Measurements from ENCODE around the gene BMPER. TPM values are rescaled to one million over a fixed set of nuclear protein-coding genes. Genes with fewer than 3 reads are reported as not detected.

The BMPER gene
- polyA plus RNA-seq, 1 of the 3 experiments (the other 2 are of a cell fraction): 20.0 TPM

DNA sequence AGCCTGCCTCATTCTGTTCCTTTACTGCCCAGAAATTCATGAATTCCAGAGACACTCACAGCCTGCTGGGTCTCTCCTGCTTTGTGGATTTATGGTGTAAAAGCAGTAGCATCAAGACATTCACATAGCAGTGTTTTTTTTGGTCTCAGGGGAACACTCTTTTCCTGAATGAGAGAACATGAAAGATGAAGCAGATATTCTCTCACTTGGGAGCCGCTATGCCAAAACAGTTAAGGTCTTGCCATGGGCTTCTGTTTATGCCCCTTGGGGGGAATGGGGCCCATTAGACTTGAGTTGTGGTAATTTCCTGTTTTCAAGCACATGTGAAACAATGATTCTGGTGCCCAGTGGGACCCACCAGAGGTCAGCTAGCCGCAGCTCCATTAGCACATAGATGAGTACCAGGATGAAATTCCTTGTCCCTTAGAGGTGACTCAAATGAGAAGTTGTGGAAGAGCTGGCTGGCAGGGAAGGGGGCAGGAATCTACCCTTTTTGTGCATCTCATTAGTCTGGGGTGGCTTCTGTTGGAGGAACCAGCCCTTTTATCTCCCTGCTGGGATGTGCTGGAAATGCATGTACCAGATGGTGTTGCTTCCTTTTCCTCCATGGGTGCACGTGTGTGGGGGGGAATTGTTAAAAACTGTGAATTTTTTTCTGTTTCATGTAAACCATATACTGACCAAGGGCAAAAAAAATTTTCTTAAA lies 13.3 kb downstream of the BMPER start:
- TF ChIP-seq TEAD4 (IDR thresholded peaks at IDR 0.05; ENCODE audit: borderline replicate concordance, insufficient read depth) (no peak), TAF1 (IDR thresholded peaks at IDR 0.05; ENCODE audit: borderline replicate concordance, low read depth, low read length) (no peak), JUND (IDR thresholded peaks at IDR 0.05) (no peak), SIN3A (IDR thresholded peaks at IDR 0.05; ENCODE audit: borderline replicate concordance, low read depth, low read length) (no peak), FOXM1 (IDR thresholded peaks at IDR 0.05; ENCODE audit: low read depth) (no peak), TCF12 (IDR thresholded peaks at IDR 0.05) (no peak), YY1 (IDR thresholded peaks at IDR 0.05; ENCODE audit: low read depth) (no peak), SMC3 (IDR thresholded peaks at IDR 0.05; ENCODE audit: low read depth, low read length) (no peak), RFX5 (IDR thresholded peaks at IDR 0.05; ENCODE audit: low read length) (no peak), RCOR1 (IDR thresholded peaks at IDR 0.05; ENCODE audit: low read length) (no peak), GABPA (IDR thresholded peaks at IDR 0.05; ENCODE audit: low read depth) (no peak), USF2 (IDR thresholded peaks at IDR 0.05; ENCODE audit: borderline replicate concordance, low read depth, low read length) (no peak), FOSL2 (IDR thresholded peaks at IDR 0.05; ENCODE audit: borderline replicate concordance, low read depth) (no peak), EP300 (IDR thresholded peaks at IDR 0.05; ENCODE audit: borderline replicate concordance in 1 of 2, low read depth in 1 of 2, low read length in 1 of 2) (no peak), EZH2phosphoT487 (IDR thresholded peaks at IDR 0.05; ENCODE audit: borderline replicate concordance, low read depth) (no peak)
- TF ChIP-seq, protein P1, sequence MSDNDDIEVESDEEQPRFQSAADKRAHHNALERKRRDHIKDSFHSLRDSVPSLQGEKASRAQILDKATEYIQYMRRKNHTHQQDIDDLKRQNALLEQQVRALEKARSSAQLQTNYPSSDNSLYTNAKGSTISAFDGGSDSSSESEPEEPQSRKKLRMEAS (IDR thresholded peaks at IDR 0.05; ENCODE audit: low read depth): no peak
- TF ChIP-seq, protein P2, sequence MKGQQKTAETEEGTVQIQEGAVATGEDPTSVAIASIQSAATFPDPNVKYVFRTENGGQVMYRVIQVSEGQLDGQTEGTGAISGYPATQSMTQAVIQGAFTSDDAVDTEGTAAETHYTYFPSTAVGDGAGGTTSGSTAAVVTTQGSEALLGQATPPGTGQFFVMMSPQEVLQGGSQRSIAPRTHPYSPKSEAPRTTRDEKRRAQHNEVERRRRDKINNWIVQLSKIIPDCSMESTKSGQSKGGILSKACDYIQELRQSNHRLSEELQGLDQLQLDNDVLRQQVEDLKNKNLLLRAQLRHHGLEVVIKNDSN (IDR thresholded peaks at IDR 0.05; ENCODE audit: borderline replicate concordance, low read depth): no peak
- TF ChIP-seq, protein P3, sequence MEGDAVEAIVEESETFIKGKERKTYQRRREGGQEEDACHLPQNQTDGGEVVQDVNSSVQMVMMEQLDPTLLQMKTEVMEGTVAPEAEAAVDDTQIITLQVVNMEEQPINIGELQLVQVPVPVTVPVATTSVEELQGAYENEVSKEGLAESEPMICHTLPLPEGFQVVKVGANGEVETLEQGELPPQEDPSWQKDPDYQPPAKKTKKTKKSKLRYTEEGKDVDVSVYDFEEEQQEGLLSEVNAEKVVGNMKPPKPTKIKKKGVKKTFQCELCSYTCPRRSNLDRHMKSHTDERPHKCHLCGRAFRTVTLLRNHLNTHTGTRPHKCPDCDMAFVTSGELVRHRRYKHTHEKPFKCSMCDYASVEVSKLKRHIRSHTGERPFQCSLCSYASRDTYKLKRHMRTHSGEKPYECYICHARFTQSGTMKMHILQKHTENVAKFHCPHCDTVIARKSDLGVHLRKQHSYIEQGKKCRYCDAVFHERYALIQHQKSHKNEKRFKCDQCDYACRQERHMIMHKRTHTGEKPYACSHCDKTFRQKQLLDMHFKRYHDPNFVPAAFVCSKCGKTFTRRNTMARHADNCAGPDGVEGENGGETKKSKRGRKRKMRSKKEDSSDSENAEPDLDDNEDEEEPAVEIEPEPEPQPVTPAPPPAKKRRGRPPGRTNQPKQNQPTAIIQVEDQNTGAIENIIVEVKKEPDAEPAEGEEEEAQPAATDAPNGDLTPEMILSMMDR (IDR thresholded peaks at IDR 0.05): no peak
- POLR2A ChIA-PET: no interaction called here
- H3K4me3 ChIP-seq (ENCODE audit: low read depth in 2 of 2, low read length in 1 of 2): no peak overlapping the region
- no peaks in the 10 kb centered on the region for H3K9me2 ChIP-seq
- H3K79me2 ChIP-seq (ENCODE audit: insufficient read depth): no peaks in the 10 kb centered on the region
- H3K27me3 ChIP-seq (ENCODE audit: insufficient read depth): no peaks in the 10 kb centered on the region
- no peak for DNase-seq
- no peak overlapping the region for H3K27ac ChIP-seq (ENCODE audit: low read depth in 2 of 2, low read length in 1 of 2)
- 53% methylated on average over 3 of the region's 3 CpGs for WGBS (ENCODE audit: low lambda C conversion rate)
- H3K4me2 ChIP-seq: no peak overlapping the region
- CTCF ChIA-PET: interaction anchor here (0.7 to 1.9 kb wide), 2 partner anchors 13 to 14 kb away, joined by 3 to 7 read pairs; partner anchors contain the start of gene BMPER
- no peaks in the 10 kb centered on the region for H3K36me3 ChIP-seq (replicated peaks in 1 of 2; ENCODE audit: control insufficient read depth in 1 of 2, insufficient read depth in 2 of 2, low read length in 1 of 2)
- H3K9me3 ChIP-seq: no peaks in the 10 kb centered on the region
- no peak overlapping the region for H2AFZ ChIP-seq (ENCODE audit: low read depth)
- H3K4me1 ChIP-seq (ENCODE audit: control insufficient read depth in 1 of 2, insufficient read depth in 2 of 2, low read depth in 1 of 2, low read length in 1 of 2): no peaks in the 10 kb centered on the region; a peak in 1 of 4 replicates
- H4K20me1 ChIP-seq (ENCODE audit: insufficient read depth): no peaks in the 10 kb centered on the region
- H3K9ac ChIP-seq: no peak overlapping the region
- no peaks in the 10 kb centered on the region for H3F3A ChIP-seq (replicated peaks; ENCODE audit: insufficient read depth)
